ENCODE results near the gene SLC22A14. TPM values are rescaled to one million over a fixed set of nuclear protein-coding genes. Genes with fewer than 3 reads are reported as not detected.

Gene SLC22A14
- total and polyA plus RNA-seq, 9 of the 15 experiments (the other 6 are each of a cell fraction or from before 2014, with no cell fraction given) = 0.03 to 0.07 TPM; not detected in 7

DNA sequence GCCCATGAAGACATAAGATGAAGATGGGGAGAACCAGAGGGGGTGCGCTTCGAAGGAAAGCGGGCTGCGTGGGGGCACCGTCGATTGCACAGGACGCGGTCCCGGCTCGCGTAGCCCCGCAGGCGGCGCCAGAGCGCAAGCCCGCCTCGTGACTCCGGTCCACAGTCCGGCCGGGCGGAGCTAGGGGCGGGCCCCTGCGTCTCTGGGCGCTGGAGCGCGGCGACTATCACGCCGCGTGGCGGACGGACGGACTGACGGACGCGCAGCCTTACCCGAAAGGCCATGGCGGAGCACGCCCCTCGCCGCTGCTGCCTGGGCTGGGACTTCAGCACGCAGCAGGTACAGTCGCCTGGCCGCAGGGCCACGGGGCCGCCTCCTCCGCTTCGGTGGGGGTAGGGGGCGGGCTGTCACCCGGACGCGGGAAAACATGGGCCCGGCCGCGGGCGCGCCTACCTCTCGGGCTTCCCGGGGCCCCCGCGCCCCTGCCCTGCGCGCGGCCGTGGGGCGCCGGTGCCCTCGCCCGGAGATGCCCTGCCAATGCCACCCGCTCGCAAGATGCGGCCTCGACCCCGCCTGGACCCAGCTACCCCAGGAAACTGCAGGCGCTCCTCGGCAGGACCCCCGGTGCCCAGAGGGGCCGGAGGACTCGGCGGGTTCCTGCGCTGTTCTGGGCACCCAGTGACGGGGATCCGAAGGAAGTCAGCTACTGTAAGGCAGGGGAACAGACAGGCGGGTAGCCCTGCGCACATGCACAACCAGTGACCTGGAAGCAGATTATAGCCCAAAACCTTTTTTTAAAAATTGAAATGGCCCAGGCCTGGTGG is 64.7 kb downstream of the SLC22A14 start, which contains the start of gene XYLB (continued):
- TF ChIP-seq, protein P1, sequence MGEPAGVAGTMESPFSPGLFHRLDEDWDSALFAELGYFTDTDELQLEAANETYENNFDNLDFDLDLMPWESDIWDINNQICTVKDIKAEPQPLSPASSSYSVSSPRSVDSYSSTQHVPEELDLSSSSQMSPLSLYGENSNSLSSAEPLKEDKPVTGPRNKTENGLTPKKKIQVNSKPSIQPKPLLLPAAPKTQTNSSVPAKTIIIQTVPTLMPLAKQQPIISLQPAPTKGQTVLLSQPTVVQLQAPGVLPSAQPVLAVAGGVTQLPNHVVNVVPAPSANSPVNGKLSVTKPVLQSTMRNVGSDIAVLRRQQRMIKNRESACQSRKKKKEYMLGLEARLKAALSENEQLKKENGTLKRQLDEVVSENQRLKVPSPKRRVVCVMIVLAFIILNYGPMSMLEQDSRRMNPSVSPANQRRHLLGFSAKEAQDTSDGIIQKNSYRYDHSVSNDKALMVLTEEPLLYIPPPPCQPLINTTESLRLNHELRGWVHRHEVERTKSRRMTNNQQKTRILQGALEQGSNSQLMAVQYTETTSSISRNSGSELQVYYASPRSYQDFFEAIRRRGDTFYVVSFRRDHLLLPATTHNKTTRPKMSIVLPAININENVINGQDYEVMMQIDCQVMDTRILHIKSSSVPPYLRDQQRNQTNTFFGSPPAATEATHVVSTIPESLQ (CRISPR knock-in tag; IDR thresholded peaks at IDR 0.05) = peak; percentile 94; the same call in 1 of the 2 replicates
- TF ChIP-seq, protein P2, sequence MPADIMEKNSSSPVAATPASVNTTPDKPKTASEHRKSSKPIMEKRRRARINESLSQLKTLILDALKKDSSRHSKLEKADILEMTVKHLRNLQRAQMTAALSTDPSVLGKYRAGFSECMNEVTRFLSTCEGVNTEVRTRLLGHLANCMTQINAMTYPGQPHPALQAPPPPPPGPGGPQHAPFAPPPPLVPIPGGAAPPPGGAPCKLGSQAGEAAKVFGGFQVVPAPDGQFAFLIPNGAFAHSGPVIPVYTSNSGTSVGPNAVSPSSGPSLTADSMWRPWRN (IDR thresholded peaks at IDR 0.05; ENCODE audit: low read depth) = 0 out of 2 replicates have a peak, but pooled peaks have one; percentile 33
- TF ChIP-seq TCF7L2 (IDR thresholded peaks at IDR 0.05; ENCODE audit: low read depth, low read length) (no peak), ZFP1 (CRISPR knock-in tag; IDR thresholded peaks at IDR 0.05) (no peak), ZC3H8 (IDR thresholded peaks at IDR 0.05) (no peak), NFRKB (IDR thresholded peaks at IDR 0.05; ENCODE audit: low read depth) (no peak), SMC3 (conservative IDR thresholded peaks at IDR 0.05; ENCODE audit: insufficient read depth, low read depth, low read length) (peak; percentile 89), TRIM28 (IDR thresholded peaks at IDR 0.05) (no peak), MTA1 (IDR thresholded peaks at IDR 0.05; ENCODE audit: borderline replicate concordance) (peak; percentile 55; the same call in 1 of the 2 replicates), SRSF3 (IDR thresholded peaks at IDR 0.05; ENCODE audit: insufficient read depth, low read length) (no peak), MCM7 (IDR thresholded peaks at IDR 0.05) (no peak), ZBED1 (IDR thresholded peaks at IDR 0.05) (peak; percentile 46; the same call in 1 of the 2 replicates), ZNF76 (CRISPR knock-in tag; IDR thresholded peaks at IDR 0.05; ENCODE audit: borderline replicate concordance) (no peak)
- TF ChIP-seq, protein P3, sequence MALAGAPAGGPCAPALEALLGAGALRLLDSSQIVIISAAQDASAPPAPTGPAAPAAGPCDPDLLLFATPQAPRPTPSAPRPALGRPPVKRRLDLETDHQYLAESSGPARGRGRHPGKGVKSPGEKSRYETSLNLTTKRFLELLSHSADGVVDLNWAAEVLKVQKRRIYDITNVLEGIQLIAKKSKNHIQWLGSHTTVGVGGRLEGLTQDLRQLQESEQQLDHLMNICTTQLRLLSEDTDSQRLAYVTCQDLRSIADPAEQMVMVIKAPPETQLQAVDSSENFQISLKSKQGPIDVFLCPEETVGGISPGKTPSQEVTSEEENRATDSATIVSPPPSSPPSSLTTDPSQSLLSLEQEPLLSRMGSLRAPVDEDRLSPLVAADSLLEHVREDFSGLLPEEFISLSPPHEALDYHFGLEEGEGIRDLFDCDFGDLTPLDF (CRISPR knock-in tag; IDR thresholded peaks at IDR 0.05) = peak; percentile 92
- TF ChIP-seq, protein P4, sequence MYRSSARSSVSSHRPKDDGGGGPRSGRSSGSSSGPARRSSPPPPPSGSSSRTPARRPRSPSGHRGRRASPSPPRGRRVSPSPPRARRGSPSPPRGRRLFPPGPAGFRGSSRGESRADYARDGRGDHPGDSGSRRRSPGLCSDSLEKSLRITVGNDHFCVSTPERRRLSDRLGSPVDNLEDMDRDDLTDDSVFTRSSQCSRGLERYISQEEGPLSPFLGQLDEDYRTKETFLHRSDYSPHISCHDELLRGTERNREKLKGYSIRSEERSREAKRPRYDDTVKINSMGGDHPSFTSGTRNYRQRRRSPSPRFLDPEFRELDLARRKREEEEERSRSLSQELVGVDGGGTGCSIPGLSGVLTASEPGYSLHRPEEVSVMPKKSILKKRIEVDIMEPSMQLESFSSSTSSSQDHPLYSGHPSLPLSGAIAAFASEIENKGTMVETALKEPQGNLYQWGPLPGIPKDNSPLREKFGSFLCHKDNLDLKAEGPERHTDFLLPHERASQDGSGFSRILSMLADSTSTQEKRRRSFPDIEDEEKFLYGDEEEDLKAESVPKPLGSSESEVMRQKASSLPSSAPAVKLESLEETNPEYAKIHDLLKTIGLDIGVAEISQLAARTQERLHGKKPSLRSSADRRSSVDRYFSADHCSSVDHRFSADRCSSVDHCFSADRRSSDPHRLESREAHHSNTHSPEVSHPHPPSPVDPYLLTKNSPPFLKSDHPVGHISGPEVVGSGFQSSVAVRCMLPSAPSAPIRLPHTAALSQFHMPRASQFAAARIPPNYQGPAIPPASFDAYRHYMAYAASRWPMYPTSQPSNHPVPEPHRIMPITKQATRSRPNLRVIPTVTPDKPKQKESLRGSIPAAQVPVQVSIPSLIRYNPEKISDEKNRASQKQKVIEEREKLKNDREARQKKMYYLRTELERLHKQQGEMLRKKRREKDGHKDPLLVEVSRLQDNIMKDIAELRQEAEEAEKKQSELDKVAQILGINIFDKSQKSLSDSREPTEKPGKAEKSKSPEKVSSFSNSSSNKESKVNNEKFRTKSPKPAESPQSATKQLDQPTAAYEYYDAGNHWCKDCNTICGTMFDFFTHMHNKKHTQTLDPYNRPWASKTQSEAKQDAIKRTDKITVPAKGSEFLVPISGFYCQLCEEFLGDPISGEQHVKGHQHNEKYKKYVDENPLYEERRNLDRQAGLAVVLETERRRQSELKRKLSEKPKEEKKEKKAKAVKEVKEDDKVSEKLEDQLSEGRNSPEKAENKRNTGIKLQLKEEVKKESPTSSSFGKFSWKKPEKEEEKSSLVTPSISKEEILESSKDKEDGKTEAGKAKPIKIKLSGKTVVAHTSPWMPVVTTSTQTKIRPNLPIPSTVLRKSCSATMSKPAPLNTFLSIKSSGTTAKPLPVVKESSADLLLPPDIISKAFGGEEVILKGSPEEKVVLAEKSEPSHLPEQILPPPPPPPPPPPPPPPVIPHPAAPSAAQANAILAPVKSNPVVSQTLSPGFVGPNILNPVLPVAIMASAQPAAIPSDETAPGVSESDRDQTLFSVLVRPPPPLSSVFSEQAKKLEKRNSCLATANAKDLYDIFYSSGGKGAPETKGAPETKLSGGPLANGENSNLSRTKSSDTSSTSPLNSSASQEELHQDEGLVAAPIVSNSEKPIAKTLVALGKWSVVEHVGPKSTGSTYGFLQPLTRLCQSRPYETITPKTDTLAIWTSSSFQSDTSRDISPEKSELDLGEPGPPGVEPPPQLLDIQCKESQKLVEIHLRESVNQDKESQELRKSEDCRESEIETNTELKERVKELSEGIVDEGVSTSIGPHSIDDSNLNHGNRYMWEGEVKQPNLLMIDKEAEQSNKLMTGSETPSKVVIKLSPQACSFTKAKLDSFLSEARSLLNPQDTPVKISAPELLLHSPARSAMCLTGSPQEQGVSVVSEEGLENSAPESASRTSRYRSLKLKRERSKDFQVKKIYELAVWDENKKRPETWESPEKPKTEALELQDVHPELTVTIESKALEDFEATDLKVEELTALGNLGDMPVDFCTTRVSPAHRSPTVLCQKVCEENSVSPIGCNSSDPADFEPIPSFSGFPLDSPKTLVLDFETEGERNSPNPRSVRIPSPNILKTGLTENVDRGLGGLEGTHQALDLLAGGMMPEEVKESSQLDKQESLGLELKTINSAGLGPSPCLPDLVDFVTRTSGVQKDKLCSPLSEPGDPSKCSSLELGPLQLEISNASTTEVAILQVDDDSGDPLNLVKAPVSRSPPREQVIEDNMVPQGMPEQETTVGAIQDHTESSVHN (IDR thresholded peaks at IDR 0.05; ENCODE audit: borderline replicate concordance in 1 of 2, low read depth in 1 of 2) = no peak

Data from K562 (cell line).